OCI-LY3 (cell line): ENCODE measurements around the gene SNAP29.

ENCODE experiments used
- CTCF ChIP-seq: fragments of 200-600, 300-600 bp; sonication (generic); IDR thresholded peaks from 2 replicates; pipeline ENCODE4 v1.5.1; 2014; ENCODE audit warnings: antibody characterized with exemption, low read length, low read depth
- EZH2phosphoT487 ChIP-seq: fragments of 200-600 bp; shearing (Covaris generic); IDR thresholded peaks from 2 replicates; pipeline ENCODE4 v1.6.1; 2018; ENCODE audit warnings: antibody characterized with exemption, mixed run types, low read depth

- no peak for TF ChIP-seq EZH2phosphoT487
- TF ChIP-seq CTCF, result no peak
Observed at GRCh38 chr22:20844055-20845037, 14.5 kb upstream of the SNAP29 start.
